K562 (cell line): ENCODE measurements around the gene PTPN18. TPM values are rescaled to one million over a fixed set of nuclear protein-coding genes. Genes with fewer than 3 reads are reported as not detected.
A peak's percentile ranks its signal among the peaks of the same experiment; 100 is the strongest.

Source experiments
- ESRRA ChIP-seq: fragments of 450-650 bp; IDR thresholded peaks from 2 replicates; pipeline ENCODE4 v1.6.1; 2014; ENCODE audit warnings: low read depth, mild to moderate bottlenecking, moderate library complexity, borderline replicate concordance
- JUN ChIP-seq, 2 experiments: sonication (generic) in 1 of 2; formaldehyde crosslinking in 1 of 2; IDR thresholded peaks; 2 replicates each; pipeline versions ENCODE4 v1.6.1 to v1.8.0; 2012 to 2022; ENCODE audit warnings: borderline replicate concordance in 2 of 2, mild to moderate bottlenecking in 2 of 2, improper control_type of control experiment in 1 of 2, low read depth in 1 of 2, low read length in 1 of 2, missing genetic modification reagents in 1 of 2
- MEF2D ChIP-seq: conservative IDR thresholded peaks from 2 replicates; pipeline ENCODE4 v1.6.1; 2016; ENCODE audit warnings: low read depth, missing genetic modification characterization, missing compliant biosample characterization
- RBM14 ChIP-seq: fragments of 200-400 bp; formaldehyde crosslinking; IDR thresholded peaks from 2 replicates; pipeline ENCODE4 v1.6.1; 2018; ENCODE audit warnings: low read depth, mild to moderate bottlenecking, low read length, moderate library complexity, borderline replicate concordance; ENCODE audit not compliant: insufficient read depth
- SIN3A ChIP-seq, 2 experiments: fragments of 150-350 bp in 1 of 2; IDR thresholded peaks; 2 replicates each; pipeline ENCODE4 v1.6.1; 2011 to 2016; ENCODE audit warnings: borderline replicate concordance in 2 of 2, low read depth in 2 of 2, low read length in 2 of 2, mild to moderate bottlenecking in 2 of 2, moderate library complexity in 2 of 2; ENCODE audit not compliant: control insufficient read depth in 1 of 2
- SP2 ChIP-seq: IDR thresholded peaks from 2 replicates; pipeline ENCODE4 v1.6.1; 2011; ENCODE audit warnings: mild to moderate bottlenecking, low read depth, low read length, moderate library complexity; ENCODE audit not compliant: poor library complexity, severe bottlenecking; ENCODE audit errors: extremely low read depth
- ZC3H4 ChIP-seq: sonication (generic); formaldehyde crosslinking; IDR thresholded peaks from 2 replicates; pipeline ENCODE4 v1.9.0; 2021; ENCODE audit warnings: missing genetic modification reagents, borderline replicate concordance
- polyA plus RNA-seq, 8 experiments: library from polyadenylated mRNA; depleted of rRNA in 4 of 8; stranded (reverse) in 5 of 8; unstranded in 3 of 8; fragments of >200 nt; fragmentation: Nextera tagmentation in 2 of 8; fragmentation: Illumina TruSeq in 1 of 8; extraction: Ambion mirVana in 2 of 8; extraction: Trizol in 1 of 8; gene quantifications; 2 replicates each; pipeline versions ENCODE4 v1.2.1 to v1.2.3, GENCODE V29; 2011 to 2014; ENCODE audit warnings: inconsistent platforms in 1 of 8, missing spikeins in 1 of 8
- total RNA-seq, 7 experiments: library from RNA; depleted of rRNA in 6 of 7; stranded (reverse); fragments of >200 nt in 6 of 7; fragmentation: Illumina TruSeq in 2 of 7; extraction: Trizol in 2 of 7; gene quantifications; 2 replicates each; pipeline versions ENCODE4 v1.2.1 to v1.2.3, GENCODE V29; 2011 to 2021; ENCODE audit warnings: low replicate concordance in 1 of 7
- TF ChIP-seq, protein P1 (sequence below): sonication (generic); formaldehyde crosslinking; IDR thresholded peaks from 2 replicates; pipeline ENCODE4 v1.8.1; 2023; ENCODE audit warnings: mild to moderate bottlenecking, missing genetic modification reagents
- TF ChIP-seq, protein P2 (sequence below), 3 experiments: fragments of 200-800 bp in 1 of 3; sonication (Bioruptor generic) in 1 of 3; sonication (generic) in 1 of 3; formaldehyde crosslinking in 1 of 3; IDR thresholded peaks; 2 replicates each; pipeline versions ENCODE4 v1.6.1 to v1.8.0; 2016 to 2022; ENCODE audit warnings: mild to moderate bottlenecking in 2 of 3, missing compliant biosample characterization in 2 of 3, missing genetic modification characterization in 2 of 3, missing genetic modification reagents in 1 of 3
- TF ChIP-seq, protein P3 (sequence below): sonication (generic); formaldehyde crosslinking; IDR thresholded peaks from 2 replicates; pipeline ENCODE4 v1.8.0; 2023; ENCODE audit warnings: missing genetic modification reagents, mild to moderate bottlenecking, borderline replicate concordance
- TF ChIP-seq, protein P4 (sequence below): fragments of 450-650 bp; IDR thresholded peaks from 2 replicates; pipeline ENCODE4 v1.6.1; 2016; ENCODE audit warnings: borderline replicate concordance

Gene PTPN18
- total and polyA plus RNA-seq, 9 of the 15 experiments (the other 6 are each of a cell fraction or from before 2014, with no cell fraction given) = 11.6 to 90.7 (median 49.6) TPM

DNA sequence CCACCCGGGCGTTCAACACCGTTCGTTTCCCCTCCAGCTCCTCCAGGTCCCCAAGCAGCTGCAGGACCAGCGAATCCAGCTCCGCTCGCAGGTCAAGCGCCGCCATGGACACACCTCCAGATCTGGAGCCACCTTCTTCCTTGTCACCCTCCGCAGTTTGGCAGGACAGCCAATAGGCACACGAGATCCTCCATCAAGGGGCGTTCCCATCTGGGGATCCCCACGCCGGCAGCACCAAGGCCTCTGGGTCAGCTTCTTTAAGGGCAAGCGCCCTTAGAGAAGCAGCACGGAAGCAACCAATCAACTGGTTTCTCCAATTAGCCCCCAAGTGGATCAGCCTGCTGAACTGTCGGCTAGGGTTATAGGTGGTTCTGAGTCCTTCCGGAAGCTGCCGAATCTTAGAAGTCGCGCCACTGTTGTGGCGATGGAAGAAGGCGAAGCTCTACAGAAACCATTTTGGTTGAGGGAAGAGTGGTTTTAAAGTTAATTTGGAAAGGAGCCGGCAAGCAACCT, 13.8 kb upstream of the PTPN18 start (continued):
- TF ChIP-seq, protein P1, sequence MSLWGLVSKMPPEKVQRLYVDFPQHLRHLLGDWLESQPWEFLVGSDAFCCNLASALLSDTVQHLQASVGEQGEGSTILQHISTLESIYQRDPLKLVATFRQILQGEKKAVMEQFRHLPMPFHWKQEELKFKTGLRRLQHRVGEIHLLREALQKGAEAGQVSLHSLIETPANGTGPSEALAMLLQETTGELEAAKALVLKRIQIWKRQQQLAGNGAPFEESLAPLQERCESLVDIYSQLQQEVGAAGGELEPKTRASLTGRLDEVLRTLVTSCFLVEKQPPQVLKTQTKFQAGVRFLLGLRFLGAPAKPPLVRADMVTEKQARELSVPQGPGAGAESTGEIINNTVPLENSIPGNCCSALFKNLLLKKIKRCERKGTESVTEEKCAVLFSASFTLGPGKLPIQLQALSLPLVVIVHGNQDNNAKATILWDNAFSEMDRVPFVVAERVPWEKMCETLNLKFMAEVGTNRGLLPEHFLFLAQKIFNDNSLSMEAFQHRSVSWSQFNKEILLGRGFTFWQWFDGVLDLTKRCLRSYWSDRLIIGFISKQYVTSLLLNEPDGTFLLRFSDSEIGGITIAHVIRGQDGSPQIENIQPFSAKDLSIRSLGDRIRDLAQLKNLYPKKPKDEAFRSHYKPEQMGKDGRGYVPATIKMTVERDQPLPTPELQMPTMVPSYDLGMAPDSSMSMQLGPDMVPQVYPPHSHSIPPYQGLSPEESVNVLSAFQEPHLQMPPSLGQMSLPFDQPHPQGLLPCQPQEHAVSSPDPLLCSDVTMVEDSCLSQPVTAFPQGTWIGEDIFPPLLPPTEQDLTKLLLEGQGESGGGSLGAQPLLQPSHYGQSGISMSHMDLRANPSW = peak; percentile 80; the same call in 1 of the 2 replicates
- TF ChIP-seq MEF2D (no peak), SP2 (no peak), ZC3H4 (CRISPR knock-in tag) (no peak), JUN (IDR thresholded peaks at IDR 0.05; ENCODE audit: borderline replicate concordance, low read depth, low read length) (no peak), JUN (CRISPR knock-in tag; IDR thresholded peaks at IDR 0.05; ENCODE audit: borderline replicate concordance) (no peak), RBM14 (no peak), ESRRA (peak; percentile 20), SIN3A (IDR thresholded peaks at IDR 0.05; ENCODE audit: borderline replicate concordance in 2 of 2, control insufficient read depth in 1 of 2, low read depth in 2 of 2, low read length in 2 of 2) (peak in 1 of 2 experiments; percentile 27; a peak in 2 of 4 replicates)
- TF ChIP-seq, protein P2, sequence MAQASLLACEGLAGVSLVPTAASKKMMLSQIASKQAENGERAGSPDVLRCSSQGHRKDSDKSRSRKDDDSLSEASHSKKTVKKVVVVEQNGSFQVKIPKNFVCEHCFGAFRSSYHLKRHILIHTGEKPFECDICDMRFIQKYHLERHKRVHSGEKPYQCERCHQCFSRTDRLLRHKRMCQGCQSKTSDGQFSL (CRISPR knock-in tag; IDR thresholded peaks at IDR 0.05) = no peak
- TF ChIP-seq, protein P2 (tag; IDR thresholded peaks at IDR 0.05) = no peak
- TF ChIP-seq, protein P3, sequence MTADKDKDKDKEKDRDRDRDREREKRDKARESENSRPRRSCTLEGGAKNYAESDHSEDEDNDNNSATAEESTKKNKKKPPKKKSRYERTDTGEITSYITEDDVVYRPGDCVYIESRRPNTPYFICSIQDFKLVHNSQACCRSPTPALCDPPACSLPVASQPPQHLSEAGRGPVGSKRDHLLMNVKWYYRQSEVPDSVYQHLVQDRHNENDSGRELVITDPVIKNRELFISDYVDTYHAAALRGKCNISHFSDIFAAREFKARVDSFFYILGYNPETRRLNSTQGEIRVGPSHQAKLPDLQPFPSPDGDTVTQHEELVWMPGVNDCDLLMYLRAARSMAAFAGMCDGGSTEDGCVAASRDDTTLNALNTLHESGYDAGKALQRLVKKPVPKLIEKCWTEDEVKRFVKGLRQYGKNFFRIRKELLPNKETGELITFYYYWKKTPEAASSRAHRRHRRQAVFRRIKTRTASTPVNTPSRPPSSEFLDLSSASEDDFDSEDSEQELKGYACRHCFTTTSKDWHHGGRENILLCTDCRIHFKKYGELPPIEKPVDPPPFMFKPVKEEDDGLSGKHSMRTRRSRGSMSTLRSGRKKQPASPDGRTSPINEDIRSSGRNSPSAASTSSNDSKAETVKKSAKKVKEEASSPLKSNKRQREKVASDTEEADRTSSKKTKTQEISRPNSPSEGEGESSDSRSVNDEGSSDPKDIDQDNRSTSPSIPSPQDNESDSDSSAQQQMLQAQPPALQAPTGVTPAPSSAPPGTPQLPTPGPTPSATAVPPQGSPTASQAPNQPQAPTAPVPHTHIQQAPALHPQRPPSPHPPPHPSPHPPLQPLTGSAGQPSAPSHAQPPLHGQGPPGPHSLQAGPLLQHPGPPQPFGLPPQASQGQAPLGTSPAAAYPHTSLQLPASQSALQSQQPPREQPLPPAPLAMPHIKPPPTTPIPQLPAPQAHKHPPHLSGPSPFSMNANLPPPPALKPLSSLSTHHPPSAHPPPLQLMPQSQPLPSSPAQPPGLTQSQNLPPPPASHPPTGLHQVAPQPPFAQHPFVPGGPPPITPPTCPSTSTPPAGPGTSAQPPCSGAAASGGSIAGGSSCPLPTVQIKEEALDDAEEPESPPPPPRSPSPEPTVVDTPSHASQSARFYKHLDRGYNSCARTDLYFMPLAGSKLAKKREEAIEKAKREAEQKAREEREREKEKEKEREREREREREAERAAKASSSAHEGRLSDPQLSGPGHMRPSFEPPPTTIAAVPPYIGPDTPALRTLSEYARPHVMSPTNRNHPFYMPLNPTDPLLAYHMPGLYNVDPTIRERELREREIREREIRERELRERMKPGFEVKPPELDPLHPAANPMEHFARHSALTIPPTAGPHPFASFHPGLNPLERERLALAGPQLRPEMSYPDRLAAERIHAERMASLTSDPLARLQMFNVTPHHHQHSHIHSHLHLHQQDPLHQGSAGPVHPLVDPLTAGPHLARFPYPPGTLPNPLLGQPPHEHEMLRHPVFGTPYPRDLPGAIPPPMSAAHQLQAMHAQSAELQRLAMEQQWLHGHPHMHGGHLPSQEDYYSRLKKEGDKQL (CRISPR knock-in tag) = no peak
- TF ChIP-seq, protein P4, sequence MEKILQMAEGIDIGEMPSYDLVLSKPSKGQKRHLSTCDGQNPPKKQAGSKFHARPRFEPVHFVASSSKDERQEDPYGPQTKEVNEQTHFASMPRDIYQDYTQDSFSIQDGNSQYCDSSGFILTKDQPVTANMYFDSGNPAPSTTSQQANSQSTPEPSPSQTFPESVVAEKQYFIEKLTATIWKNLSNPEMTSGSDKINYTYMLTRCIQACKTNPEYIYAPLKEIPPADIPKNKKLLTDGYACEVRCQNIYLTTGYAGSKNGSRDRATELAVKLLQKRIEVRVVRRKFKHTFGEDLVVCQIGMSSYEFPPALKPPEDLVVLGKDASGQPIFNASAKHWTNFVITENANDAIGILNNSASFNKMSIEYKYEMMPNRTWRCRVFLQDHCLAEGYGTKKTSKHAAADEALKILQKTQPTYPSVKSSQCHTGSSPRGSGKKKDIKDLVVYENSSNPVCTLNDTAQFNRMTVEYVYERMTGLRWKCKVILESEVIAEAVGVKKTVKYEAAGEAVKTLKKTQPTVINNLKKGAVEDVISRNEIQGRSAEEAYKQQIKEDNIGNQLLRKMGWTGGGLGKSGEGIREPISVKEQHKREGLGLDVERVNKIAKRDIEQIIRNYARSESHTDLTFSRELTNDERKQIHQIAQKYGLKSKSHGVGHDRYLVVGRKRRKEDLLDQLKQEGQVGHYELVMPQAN = peak; percentile 77; the same call in 1 of the 2 replicates
